Thymus (tissue), 11 donors: ENCODE measurements around the gene BTRC. TPM values are rescaled to one million over a fixed set of nuclear protein-coding genes. Genes with fewer than 3 reads are reported as not detected.
"Not testable (repeated sequence)": the region's sequence is repeated elsewhere in the genome, so short reads cannot be mapped to it uniquely, and the experiment has no call there.

Experiments used
- DNase-seq, 9 donors: peaks; one replicate each; pipeline ENCODE4 v3.0.0-alpha.2; 2013; ENCODE audit warnings: low spot score in 9 of 9, low read depth in 6 of 9, missing footprints in 1 of 9
- H3K27ac ChIP-seq, 2 donors: one replicate each; pipeline ENCODE4 v1.5.1; 2013; ENCODE audit warnings: control low read depth in 1 of 2, low read depth in 1 of 2, low read length in 1 of 2, mild to moderate bottlenecking in 1 of 2, moderate library complexity in 1 of 2
- H3K27me3 ChIP-seq, 2 donors: one replicate each; pipeline ENCODE4 v1.5.1; 2013; ENCODE audit warnings: low read length in 1 of 2; ENCODE audit not compliant: control insufficient read depth in 2 of 2, insufficient read depth in 1 of 2
- H3K36me3 ChIP-seq, 2 donors: one replicate each; pipeline ENCODE4 v1.5.1; 2013; ENCODE audit warnings: low read length in 1 of 2, mild to moderate bottlenecking in 1 of 2, moderate library complexity in 1 of 2; ENCODE audit not compliant: control insufficient read depth in 2 of 2, insufficient read depth in 2 of 2
- H3K4me1 ChIP-seq, 2 donors: one replicate each; pipeline ENCODE4 v1.5.1; 2013; ENCODE audit warnings: low read length in 2 of 2; ENCODE audit not compliant: control insufficient read depth in 2 of 2, insufficient read depth in 2 of 2
- H3K4me3 ChIP-seq, 2 donors: one replicate each; pipeline ENCODE4 v1.5.1; 2013; ENCODE audit warnings: low read length in 2 of 2, control low read depth in 1 of 2, mild to moderate bottlenecking in 1 of 2
- H3K9me3 ChIP-seq, 2 donors: one replicate each; pipeline ENCODE4 v1.5.1; 2013; ENCODE audit warnings: low read length in 1 of 2, mild to moderate bottlenecking in 1 of 2; ENCODE audit not compliant: control insufficient read depth in 2 of 2, insufficient read depth in 1 of 2
- WGBS: extraction: QIAGEN DNeasy Blood & Tissue Kit; methylation state at CpG from one replicate; pipeline ENCODE4 v1.1.7; 2013; 5-methylcytosine and 5-hydroxymethylcytosine counted together
- polyA plus RNA-seq: library from polyadenylated mRNA; stranded (reverse); fragments of 200-250 nt; gene quantifications from one replicate; pipeline ENCODE4 v1.2.3, GENCODE V29; 2013
- total RNA-seq: library from RNA; stranded (reverse); fragments of 120-200 nt; gene quantifications from one replicate; pipeline ENCODE4 v1.2.4, GENCODE V29; 2013
- donor health status: healthy.

Gene BTRC
- total and polyA plus RNA-seq, 2 donors: 5.0 to 5.3 TPM

GRCh38 chr10:101373993-101374392 lies 20.0 kb downstream of the BTRC start:
- WGBS: 95% methylated on average over 3 of the region's 3 CpGs
- H3K27me3 ChIP-seq, H3K4me3 ChIP-seq, H3K4me1 ChIP-seq, H3K9me3 ChIP-seq, H3K27ac ChIP-seq, DNase-seq, H3K36me3 ChIP-seq: not testable (repeated sequence)

GRCh38 chr10:101375076-101375475 lies 21.1 kb downstream of the BTRC start:
- Histone ChIP-seq H3K36me3 (peaks cover 0 to 2% of the 10 kb centered on the region in 2 donors), H3K27ac (peak overlapping the region in 1 of 2 donors; percentile 18), H3K27me3 (no peaks in the 10 kb centered on the region), H3K9me3 (no peaks in the 10 kb centered on the region), H3K4me3 (no peak overlapping the region), H3K4me1 (peaks cover 5% of the 10 kb centered on the region in 2 donors)
- 47% methylated on average over 7 of the region's 7 CpGs for WGBS
- DNase-seq: peak in 2 of 9 donors; percentile 7 to 29

- no peak overlapping the region for H3K27ac ChIP-seq
- H3K36me3 ChIP-seq: peaks cover 0 to 2% of the 10 kb centered on the region in 2 donors
- H3K9me3 ChIP-seq: no peaks in the 10 kb centered on the region
- H3K4me1 ChIP-seq: peaks cover 4 to 7% of the 10 kb centered on the region in 2 donors
- WGBS: 90% methylated on average over 5 of the region's 5 CpGs
- no peak overlapping the region for H3K4me3 ChIP-seq
- no peak for DNase-seq
- no peaks in the 10 kb centered on the region for H3K27me3 ChIP-seq
Measured at GRCh38 chr10:101379663-101380352, 25.8 kb downstream of the BTRC start.

GRCh38 chr10:101380353-101381017 lies 26.5 kb downstream of the BTRC start:
- no peak for DNase-seq
- WGBS: 97% methylated on average over 5 of the region's 5 CpGs

GRCh38 chr10:101385866-101386658 lies 32.1 kb downstream of the BTRC start:
- peaks cover 0 to 3% of the 10 kb centered on the region in 2 donors for H3K4me1 ChIP-seq
- WGBS: 99% methylated on average over 1 of the region's 1 CpG
- no peaks in the 10 kb centered on the region for H3K9me3 ChIP-seq
- no peak overlapping the region for H3K4me3 ChIP-seq
- H3K27me3 ChIP-seq: no peaks in the 10 kb centered on the region
- H3K27ac ChIP-seq: no peak overlapping the region
- no peaks in the 10 kb centered on the region for H3K36me3 ChIP-seq
- DNase-seq: no peak

More at GRCh38 chr10:101380353-101381017, 26.5 kb downstream of the BTRC start:
- H3K27ac ChIP-seq: no peak overlapping the region
- H3K27me3 ChIP-seq: no peaks in the 10 kb centered on the region
- H3K36me3 ChIP-seq: peaks cover 0 to 2% of the 10 kb centered on the region in 2 donors
- no peak overlapping the region for H3K4me3 ChIP-seq
- peaks cover 0 to 3% of the 10 kb centered on the region in 2 donors for H3K4me1 ChIP-seq
- H3K9me3 ChIP-seq: no peaks in the 10 kb centered on the region

- H3K4me1 ChIP-seq: peaks cover 0 to 3% of the 10 kb centered on the region in 2 donors
- no peak overlapping the region for H3K4me3 ChIP-seq
- WGBS: 98% methylated on average over 4 of the region's 4 CpGs
- H3K36me3 ChIP-seq: no peaks in the 10 kb centered on the region
- H3K27me3 ChIP-seq: no peaks in the 10 kb centered on the region
- no peaks in the 10 kb centered on the region for H3K9me3 ChIP-seq
- DNase-seq: no peak
- H3K27ac ChIP-seq: no peak overlapping the region
Measured at GRCh38 chr10:101386659-101387259, 32.8 kb downstream of the BTRC start.

GRCh38 chr10:101388676-101389276 lies 34.8 kb downstream of the BTRC start:
- no peak overlapping the region for H3K4me3 ChIP-seq
- WGBS: over 99% methylated on average over 2 of the region's 2 CpGs
- no peaks in the 10 kb centered on the region for H3K9me3 ChIP-seq
- H3K36me3 ChIP-seq: no peaks in the 10 kb centered on the region
- no peaks in the 10 kb centered on the region for H3K4me1 ChIP-seq
- H3K27me3 ChIP-seq: no peaks in the 10 kb centered on the region
- H3K27ac ChIP-seq: no peak overlapping the region
- no peak for DNase-seq

GRCh38 chr10:101389532-101389931 lies 35.6 kb downstream of the BTRC start:
- H3K36me3 ChIP-seq, DNase-seq, H3K4me3 ChIP-seq, H3K9me3 ChIP-seq, H3K27me3 ChIP-seq, H3K27ac ChIP-seq, H3K4me1 ChIP-seq: not testable (repeated sequence)
- 75% methylated on average over 2 of the region's 2 CpGs for WGBS
